GM12873 (cell line): ENCODE measurements around the gene INTS6.

Experiments used
- TF ChIP-seq, protein P1 (sequence below): IDR thresholded peaks from 2 replicates; pipeline ENCODE4 v1.5.1; 2012; ENCODE audit warnings: low read depth, mild to moderate bottlenecking, moderate library complexity, low read length, control low read depth; ENCODE audit not compliant: insufficient read depth; ENCODE audit errors: missing control alignments

INTS6 gene

DNA sequence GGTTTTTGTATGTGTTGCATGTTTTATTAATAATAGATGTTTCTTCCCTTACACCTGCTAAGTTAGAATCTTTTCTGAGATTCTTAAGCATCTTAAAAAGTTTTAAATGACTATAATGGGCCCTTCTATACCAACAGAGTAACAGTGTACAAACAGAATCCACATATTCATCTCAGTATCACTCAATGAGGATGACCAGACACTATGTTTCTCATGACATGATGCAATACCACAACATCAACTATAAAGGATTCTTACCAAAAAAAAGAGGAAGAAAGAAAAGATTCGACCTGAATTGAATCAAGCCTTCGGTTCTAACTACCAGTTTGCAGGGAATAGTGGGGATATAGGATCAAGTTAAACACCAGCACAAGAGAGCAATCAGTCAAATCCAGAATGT, 56.5 kb downstream of the INTS6 start:
- TF ChIP-seq, protein P1, sequence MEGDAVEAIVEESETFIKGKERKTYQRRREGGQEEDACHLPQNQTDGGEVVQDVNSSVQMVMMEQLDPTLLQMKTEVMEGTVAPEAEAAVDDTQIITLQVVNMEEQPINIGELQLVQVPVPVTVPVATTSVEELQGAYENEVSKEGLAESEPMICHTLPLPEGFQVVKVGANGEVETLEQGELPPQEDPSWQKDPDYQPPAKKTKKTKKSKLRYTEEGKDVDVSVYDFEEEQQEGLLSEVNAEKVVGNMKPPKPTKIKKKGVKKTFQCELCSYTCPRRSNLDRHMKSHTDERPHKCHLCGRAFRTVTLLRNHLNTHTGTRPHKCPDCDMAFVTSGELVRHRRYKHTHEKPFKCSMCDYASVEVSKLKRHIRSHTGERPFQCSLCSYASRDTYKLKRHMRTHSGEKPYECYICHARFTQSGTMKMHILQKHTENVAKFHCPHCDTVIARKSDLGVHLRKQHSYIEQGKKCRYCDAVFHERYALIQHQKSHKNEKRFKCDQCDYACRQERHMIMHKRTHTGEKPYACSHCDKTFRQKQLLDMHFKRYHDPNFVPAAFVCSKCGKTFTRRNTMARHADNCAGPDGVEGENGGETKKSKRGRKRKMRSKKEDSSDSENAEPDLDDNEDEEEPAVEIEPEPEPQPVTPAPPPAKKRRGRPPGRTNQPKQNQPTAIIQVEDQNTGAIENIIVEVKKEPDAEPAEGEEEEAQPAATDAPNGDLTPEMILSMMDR, result no peak

DNA sequence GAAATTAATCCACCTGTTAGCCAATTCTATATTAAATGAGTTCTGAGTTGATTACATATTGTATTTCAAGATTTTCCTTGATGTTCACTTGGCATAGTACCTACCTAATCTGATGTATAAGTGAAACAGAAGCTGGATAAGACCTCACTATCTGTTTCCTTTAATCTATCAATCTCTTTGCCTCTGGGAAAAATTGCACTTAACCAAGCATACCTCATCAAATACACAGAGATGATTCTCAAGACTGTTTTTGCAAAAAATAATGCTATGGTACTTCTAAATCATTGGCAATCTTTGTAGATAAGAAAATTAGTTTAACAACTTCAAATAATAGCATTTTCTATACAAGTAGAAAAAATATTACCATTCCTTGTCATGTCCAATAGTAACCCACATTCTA, 58.1 kb downstream of the INTS6 start:
- TF ChIP-seq, protein P1, result no peak

DNA sequence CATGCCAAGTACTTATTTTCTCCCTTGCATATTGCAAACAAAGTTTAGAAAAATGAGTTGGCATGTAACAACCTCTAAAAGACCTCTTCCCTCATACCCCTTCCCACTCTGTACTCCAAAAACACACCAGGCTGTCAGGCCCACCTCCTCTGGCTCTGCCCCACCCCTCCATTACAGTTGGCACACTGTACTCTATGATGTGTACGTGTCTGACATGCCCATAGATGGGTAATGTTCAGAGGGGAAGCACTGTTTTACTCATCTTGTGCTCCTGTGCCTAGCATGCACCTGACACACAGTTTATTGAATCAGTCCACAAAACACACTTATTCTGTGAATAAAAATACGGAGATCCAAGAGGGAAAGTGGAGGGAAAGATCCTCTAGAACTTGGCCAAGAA, 67.7 kb downstream of the INTS6 start:
- TF ChIP-seq, protein P1, result no peak

DNA sequence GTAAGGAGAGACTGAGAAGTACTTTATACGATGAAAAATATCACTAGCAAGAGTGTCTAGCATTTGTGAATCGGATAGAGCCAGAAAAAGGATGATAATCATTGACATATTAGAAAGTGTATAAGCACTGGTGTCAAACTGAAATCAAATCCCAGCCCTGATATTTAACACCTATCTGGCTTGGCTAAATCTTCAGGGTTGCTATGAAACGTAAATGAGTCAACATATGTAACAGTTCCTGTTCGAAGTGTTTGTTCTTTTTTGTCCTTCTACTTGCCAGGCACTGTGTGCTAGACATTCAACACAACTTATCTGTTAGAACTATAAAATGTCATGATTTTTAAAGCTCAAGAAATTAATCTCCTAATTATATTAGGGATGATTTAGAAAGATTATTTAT, 72.6 kb downstream of the INTS6 start:
- TF ChIP-seq, protein P1, result no peak

DNA sequence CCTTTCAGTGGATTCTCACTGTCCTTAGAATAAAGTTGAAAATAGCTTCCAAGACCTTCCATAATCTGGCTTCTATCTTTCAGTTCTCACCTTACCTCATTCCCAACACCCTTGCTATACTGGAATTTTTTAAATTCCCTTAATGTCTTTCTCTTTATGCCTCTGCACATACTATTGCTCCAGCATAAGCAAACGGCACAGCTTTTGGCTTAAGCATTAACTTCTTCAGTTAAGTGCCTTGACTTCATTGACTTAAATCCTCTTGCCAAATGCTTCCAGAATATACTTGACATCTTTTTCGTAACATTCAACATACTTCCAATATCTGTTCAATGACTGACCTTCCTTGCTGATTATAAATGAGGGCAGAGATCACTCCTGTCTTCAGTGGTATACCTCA, 79.4 kb downstream of the INTS6 start:
- TF ChIP-seq, protein P1, result no peak

DNA sequence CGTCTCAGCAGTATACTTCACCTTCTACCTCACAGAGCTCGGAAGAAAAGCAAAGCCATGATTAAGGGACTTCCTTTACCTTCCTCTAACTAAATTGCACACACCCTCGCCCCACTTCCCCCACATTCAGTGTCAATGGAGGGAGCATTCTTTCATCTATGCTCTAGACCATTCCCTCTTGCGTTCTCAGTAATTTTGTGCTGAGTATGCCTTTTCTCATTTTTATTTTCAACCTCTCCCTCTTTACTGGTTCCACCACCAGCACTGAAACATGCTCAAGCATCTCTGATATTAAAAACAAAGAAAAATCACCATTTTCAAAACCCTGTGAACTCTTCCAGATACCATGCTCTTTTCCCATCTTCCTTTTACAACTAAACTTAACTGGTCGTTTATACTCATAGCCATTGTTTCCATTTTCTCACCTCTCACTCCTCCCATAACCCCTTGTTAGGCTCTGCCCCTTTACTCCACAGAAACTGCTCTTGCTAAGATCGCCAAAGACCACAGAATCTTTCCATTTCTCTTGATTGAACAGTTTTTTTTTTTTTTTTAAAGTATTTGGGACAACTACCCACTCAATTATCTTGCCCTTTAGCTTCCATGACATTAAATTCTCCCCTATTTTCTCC, 81.0 kb downstream of the INTS6 start:
- TF ChIP-seq, protein P1, result no peak

DNA sequence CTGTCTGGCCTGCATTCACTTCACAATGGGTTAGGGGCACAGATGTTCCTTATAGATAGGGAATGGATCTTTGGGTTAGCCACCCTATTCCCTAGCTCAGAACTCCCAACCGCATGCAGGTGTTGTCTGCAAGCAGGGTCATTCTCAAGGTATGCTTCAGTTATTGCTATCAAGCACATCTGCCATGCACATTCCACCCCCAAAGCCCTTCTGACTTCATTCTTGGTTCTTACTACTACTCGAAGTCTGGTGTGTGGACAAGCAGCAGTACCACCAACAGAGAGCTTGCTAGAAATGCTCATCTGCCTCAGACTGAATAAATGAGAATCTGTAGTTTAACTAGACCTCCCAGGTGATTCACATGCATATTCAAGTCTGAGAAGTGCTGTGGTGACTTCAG, 82.0 kb downstream of the INTS6 start:
- TF ChIP-seq, protein P1, result no peak
